HG02973 (cell line): ENCODE measurements around the gene PTPRG.

Experiments used
- ATAC-seq: cut with Tn5 transposase; IDR thresholded peaks from one replicate; pipeline ENCODE4 v1.9.1; 2021; ENCODE audit warnings: moderate library complexity; ENCODE audit not compliant: unreplicated experiment

Gene PTPRG

DNA sequence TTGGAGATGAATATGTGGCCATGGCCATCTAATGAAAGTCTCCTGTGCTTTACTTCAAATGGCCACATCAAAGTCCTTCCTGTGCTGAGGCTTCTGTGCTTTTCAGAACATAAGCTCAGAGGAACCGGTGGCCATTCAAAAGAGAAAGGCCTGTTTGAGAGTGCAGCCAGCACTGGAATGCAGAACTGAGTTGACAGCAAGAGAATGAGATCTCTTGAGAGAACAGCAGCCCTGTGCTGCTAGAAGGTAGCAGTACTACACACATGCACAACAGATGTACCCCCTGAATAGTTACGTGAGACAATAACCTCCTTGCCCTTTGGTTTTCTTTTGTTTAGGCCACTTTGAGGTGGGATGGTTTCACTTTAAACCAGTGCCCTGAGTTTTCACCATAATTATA lies 292.5 kb downstream of the PTPRG start:
- no peak for ATAC-seq

DNA sequence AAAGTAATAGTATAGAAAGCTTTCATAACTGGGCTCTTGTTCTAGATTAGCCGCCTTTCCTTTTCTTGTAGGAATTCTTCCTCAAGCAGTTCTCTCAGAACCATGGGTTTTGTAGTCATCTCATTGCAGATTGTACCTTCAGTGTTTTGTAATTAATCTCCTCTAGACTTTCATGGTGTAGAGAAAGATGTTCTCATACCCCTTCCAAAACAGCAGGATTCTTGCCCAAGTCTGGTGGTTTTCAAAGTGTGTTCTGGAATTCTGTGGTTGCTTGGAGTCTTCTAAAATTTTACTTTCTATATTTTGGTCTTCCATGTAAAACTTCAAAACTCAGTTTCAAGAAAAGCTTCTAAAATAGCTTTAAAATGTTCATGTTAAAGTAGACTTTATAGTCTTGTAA lies 293.8 kb downstream of the PTPRG start:
- no peak for ATAC-seq

DNA sequence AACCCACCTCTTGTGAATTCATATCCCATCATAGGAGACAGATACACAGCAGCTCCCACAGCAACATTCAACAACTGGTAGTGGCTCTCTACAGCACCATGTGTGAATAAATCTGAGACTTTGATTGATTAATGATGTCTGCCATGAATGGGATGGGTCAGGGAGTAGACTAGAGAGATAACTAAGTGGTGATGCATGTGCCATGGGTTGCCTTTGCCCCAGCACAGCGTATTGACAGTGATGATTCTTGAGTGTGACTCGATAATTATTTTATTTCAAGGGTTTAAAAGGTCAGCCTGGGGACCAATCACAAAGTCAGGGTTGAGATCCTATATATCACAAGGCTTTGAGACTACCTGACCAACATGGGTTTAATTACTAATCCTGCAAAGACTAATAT lies 295.9 kb downstream of the PTPRG start:
- no peak for ATAC-seq

DNA sequence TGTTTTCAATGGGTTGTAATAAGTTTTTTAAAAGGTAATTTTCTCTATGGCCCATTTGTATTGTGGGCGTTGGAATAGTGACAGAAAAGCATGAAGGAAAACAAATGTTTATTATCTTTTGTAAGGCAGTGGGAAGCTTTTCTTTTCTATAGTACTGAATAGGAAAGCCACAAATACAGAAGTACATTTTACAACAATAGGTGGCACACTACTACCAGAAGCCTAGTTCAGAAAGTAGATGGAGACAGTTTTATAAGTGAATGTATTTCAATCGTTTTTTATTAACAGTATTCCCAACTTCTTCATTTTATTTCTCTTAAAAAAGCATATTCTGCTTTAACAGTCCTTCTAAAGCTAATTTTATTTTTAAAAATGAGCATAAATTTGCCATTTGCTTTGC lies 296.7 kb downstream of the PTPRG start:
- ATAC-seq, result no peak

DNA sequence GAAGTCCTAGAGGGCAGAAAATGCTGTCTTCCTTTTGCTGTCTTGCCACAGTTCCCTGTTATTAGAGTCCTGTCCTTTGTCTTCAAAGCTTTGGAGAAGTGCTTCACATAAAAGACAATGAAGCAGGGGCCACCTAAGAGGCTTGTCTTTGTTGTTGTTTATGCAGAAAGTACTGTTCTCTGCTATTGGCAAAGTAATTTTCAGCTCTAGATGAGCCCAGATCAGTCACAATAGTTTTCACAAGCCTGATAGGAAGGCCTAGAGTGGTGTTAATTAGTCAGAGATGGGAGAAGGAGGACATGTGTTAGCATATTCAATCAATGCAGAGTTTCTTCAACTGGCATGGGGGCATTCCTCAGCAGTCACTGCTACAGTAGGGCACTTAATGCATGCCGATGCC lies 300.0 kb downstream of the PTPRG start:
- no peak for ATAC-seq

DNA sequence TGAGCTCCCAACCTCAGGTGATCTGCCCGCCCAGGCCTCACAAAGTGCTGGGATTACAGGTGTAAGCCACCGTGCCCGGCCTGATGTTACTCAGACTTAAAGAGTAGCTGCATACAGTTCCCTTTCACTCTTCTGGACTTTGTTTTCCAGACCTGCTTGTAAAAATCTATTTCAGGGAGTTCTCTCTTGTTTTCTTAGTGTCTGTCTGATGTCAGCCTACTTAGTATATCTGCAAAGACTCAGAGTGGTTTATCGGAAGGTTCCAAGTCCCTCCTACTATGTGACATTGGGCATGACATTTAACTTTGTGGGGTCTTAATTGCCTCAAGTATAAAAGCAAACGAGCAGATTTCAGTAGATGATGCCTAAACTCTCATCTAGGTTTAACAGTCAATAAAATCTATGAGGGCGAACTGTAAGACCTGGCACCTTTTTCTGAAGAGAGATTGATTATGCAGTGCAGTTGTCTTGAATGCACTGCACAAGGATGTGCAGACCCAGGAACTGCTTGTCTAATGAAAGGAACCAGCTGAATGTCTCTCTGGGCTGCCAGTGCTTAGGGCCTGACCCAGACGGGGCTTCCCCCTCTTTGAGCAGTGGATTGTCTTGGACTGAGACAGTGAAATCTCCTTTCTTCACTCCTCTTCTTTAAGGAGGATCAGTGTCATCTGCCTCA lies 301.4 kb downstream of the PTPRG start:
- no peak for ATAC-seq

DNA sequence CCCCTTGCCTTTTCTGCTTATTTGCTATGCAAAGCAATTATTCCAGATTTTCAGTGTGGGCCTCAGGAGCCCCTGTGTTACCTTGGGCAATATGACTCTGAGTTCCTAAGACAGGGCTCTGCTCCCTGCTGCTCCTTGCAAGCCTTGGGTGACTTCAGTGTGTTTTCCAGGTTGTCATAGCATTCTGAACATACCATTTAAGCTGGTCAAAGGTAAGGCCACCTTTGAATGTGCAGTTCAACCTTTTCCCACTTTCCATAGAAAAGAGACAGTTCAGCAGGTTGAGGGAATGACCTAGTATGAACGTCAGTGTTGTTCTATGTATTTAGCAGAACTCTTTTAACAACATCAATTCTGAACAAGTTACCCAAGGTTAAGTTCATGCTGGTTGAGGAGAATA lies 302.2 kb downstream of the PTPRG start:
- no peak for ATAC-seq

DNA sequence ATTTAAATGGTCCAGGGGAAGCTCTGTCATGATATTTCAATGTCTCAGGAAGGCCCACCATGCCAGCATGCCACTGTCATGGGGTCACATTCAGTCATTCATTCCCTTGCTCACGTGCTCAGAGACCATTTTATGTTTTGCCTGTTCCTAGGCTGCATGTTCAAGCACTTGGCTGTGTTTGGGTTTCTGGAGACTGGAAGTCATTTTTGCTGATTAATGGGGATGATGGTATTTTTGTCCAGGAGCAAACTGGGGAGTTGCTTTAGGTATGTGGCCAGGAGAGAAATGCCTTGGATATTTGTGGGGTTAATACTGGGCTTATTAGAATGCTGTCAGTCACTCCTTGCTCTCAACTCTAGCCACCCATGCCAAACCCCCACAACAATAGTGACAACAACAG lies 303.5 kb downstream of the PTPRG start:
- no peak for ATAC-seq

DNA sequence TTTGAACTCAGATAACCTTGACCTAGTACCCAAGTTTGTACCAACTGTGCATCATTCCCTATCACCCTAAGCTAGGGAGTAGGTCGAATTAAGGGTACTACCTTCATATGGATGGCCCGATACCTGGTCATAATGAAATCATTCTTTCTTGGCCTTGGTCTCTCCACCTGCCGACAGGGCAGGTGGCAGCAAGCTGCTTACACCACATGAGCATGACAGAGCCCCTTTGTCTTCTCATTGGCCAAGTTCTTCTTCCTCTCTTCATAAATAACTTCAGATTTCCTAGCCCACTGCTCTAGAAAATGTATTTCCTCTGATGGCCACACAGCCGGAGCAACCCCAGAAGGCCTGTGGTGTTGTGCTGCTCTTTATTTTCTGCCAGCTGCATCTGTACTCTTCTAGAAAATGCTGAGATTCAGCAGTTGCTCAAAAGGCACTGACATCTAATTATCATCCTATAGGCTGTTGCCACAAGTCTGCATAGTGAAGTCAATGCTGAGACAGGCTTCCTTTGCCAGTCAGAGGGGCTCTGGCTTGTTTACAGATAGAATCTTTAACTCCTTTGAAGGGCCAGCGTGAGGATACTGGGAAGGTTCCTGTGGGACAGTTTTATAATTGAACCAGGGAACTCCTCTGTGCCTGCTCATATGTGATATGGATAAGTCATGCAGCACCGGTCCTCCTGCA lies 304.2 kb downstream of the PTPRG start:
- ATAC-seq, result no peak

DNA sequence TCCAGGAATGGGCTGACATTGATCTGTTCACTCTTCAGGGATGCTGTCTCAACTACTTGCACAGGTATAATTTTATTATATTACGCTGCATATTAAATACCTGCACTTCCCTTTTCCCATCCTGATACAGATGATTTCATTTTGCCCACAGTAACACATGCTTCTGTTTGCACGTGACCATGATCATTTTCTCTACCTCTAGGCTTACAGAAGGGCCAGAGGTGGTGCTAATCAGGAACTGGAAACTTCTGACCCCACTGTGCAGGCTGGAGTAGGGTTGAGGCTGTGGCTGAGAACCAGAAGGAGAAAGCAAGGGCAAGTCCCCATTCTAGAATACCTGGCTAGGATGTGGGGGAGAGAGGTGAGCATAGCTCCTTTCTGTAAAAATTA lies 304.8 kb downstream of the PTPRG start:
- ATAC-seq, result no peak

DNA sequence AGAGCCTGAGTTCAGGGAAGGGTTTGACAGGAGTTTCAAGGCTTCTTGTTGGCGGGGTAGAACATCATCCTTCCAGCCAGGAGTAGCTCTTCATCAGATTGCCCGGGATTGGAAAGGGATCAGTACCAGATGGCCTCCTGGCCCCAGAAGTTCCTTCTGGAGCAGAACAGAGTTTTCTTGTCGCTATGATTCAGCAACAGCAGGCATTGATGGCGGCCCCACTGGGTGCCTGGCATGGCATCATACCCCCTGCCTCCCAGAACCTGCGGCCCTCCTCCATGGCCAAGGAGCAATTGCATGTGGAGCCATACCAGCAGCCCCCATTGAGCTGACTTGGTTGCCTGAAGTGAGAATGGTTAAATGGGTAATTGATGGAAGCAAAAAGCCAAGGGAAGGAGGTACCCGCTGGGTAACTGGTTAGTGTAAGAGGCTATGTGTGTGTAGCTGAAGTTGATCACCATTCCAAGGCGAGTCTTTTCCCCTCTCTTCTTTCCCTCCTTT lies 305.6 kb downstream of the PTPRG start:
- ATAC-seq, result no peak

DNA sequence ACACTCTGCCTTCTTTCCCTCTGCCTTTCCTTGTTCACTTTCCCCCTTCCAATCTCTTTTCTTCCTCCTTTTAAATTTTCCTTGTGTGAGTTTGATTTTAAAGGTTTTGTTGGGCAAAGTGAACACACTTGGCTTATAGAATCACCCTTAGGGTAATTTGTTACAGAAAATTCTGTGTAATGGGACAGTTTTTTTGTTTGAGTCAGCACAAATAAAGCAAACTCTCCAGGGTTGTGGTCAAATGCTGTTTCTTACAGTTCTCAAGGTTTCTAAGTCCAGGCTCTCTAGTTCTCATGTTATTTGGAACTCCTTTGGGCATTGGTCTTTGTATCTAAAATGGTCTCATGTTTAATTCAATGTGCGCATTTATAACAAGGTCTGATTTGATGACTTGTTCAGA lies 307.1 kb downstream of the PTPRG start:
- ATAC-seq, result no peak

DNA sequence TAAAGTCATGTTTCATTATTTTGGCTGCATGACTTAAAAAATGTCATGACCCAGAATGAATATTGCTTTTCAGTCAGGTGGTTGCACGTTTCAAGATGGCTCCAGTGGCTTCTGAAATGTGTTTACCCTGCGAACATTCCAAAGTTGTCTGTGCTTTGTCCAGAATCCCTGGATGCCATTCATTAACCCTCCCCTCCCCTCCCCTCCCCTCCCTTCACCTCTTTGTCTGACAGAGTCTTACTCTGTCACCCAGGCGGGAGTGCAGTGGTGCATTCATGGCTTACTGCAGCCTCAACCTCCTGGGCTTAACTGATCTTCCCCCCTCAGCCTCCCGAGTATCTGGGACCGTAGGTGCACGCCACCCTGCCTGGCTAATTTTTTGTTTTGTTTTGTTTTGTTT lies 308.0 kb downstream of the PTPRG start:
- no peak for ATAC-seq

DNA sequence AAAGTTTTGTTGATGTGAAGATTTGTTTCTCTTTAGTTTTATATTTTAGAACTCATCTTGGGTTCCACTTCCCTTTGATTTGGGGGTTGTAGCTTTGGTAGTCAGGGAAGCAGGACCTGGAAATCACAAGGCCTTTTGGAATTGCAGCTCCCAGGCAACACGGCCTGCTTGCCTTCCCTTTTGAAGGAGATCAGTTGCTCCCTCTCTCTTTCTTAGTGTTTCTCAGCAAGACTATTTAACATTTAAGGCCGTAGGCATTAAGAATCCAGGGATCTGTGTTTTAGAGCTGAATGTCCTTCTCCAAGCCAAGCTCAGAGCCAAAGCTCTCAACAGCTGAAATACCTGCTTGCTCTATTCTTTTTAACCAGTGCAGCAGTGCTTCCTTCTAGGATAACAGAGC lies 310.3 kb downstream of the PTPRG start:
- ATAC-seq, result no peak

DNA sequence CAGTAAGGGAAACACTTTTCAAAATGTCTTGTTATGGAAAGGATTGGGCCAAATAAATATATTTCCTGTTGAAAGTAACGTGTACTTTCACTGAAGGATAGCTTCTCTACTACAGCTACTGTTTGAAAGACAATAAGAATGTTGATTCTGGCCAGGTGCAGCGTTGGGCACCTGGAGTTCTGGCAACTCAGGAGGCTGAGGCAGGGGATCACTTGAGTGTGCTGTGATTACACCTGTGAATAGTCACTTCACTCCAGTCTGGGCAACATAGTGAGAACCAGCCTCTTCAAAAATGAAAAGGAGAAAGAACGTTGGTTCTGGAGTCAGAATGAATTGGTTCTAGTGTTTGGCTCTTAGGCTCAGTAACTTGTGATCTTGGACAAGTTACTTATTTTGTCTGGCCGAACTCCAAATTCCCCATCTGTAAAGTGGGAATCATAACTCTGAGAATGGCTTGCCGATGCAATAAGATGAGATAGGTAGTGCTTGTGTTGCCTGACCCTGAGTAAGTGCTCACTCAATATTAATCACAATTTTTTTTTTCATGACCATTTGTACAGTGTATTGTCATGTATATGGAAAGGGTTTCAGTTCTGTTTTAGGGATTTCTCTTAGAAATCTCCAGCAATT lies 310.8 kb downstream of the PTPRG start:
- ATAC-seq, result no peak

DNA sequence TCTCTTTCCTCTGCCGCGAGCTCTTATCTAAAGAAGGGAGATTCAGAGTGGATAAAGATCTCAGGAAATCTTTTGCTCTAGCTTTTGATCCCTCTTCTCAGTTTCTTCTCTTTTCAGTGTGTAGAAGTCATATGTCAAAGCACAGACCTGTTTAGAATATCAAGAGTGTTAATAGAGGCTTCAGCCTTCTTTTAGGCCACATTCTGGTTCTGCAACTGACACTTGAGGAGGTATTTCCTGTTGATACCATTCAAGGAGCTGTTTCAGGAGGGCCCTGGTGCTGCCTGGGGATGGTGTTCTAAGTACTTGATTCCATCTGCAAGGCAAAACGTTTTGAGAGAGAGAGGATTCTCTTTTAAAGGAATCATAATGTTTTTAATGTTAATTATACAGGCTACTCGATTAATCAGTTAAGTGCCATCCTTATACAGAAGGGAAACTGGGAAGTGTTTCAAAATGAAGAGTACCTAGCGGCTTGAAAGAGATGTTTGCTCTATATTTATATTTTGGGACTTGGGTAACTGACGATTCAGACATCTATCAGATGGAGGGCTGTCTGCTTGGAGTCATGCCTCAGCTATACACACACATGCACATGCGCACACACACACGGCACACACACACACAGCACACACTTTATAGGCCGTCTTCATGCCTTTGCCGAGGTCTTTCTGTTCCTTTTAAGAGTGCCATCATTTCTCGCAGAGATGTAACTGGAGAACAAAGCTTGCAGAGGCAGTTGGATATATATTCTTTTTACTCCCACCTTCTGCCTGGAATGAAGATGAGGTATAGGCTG lies 313.9 kb downstream of the PTPRG start:
- no peak for ATAC-seq

DNA sequence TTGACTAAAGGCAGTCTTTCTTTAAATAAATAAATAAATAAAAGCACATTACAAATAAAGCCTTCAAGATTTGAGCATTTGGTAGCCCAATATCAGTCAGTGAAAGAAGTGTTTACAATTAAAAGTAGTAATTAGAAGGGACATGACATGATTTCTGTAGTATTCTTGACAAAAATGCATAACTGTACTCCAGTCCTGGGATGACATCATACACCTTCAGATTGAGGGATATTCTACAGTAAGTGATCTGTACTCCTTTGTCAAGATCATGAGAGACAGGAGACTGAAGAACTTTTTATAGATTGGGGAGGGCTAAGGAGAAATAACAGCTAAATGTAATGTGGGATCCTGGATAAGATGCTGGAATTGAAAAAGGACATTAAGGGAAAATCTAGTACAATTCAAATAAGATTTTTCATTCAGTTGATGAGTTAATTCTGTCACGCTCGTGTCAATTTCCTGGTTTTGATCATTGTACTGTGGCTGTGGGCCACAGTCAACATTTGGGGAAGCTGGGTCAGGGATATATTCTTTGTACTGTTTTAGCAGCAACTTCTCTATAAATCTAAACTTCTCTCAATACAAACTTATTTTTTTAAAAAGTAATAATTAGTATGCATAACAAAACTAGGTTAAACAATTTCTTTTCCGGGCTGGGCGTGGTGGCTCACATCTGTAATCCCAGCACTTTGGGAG lies 314.8 kb downstream of the PTPRG start:
- ATAC-seq, result no peak

DNA sequence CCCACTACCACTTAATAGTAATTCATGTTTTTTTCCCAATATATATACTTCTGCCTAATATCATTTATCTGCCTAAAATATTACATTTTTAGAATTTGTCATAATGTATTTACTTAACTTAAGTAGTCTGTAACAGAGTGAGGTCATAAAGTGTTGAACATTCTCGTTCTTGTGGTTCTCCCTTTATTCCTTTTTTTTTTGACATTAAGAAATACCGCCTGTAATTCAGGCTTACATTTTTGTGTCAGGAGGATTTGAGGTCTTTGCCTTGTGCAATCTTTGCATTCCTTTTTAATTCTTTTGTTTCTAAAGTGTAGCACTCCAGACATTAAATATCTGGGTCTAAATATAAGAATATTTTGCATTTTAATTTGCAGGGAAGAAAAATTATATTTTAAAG lies 315.4 kb downstream of the PTPRG start:
- ATAC-seq, result no peak

DNA sequence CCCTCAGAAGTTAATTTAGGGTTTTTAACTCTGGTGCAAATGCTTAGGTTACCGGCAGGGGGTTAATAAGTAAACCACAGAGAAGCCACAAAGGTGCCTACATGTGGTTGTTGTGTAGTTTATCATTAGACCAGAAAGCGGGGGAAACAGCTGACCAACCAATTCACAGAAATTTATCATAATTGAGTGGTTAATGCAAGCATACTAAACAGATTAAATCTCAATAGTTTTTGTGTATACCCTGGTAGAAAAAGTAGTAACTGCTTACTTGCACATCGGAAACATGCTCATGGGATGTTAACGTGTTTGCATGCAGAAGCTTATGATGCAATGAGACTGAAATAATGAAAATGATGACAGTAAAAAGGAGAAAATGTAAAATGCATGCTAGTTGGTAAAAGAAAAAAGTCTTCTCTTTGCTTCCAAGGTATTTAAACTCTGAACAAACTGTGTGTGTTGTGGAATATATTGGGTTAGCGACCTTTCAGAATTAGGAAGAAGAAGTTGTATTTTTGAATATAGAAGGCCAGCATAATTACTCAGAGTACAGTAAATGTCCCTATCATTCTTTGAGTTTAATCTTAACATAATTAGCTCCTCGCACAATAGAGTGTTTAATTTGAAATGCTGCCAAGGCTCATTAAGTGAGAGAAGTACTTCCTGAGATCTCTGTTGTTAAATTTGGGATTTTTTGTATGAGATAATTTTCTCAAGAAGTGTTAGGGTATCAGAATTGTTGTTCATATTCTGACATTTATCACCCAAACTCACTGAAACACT lies 316.2 kb downstream of the PTPRG start:
- ATAC-seq, result peak; percentile 97

DNA sequence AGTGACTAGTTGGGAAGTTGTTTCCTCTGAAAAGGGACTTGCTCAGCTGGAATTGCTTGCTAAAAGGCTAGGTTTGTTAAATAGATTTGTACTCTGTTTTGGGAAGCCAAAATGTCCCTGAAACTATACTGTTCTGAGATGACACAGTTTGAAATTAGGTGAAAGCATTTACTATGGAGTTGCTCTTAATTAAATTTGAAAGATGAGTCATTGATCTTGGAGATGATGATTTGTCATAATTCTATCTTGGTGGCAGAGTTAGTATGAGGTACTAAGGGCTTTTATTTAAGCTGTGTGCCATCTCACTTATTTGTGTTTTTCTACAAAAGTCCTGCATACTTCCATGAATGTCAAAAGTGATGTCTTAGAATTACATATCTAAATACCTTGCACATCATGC lies 320.9 kb downstream of the PTPRG start:
- ATAC-seq, result no peak
